CD4-positive, alpha-beta T cell treated with Interleukin-6 for 4 hours (primary cell): Measurements from ENCODE around the gene GRWD1.

Experiments used
- DNase-seq: peaks from one replicate; pipeline ENCODE4 v3.0.0-alpha.2; 2020; ENCODE audit warnings: mixed read lengths

GRWD1 gene

DNA sequence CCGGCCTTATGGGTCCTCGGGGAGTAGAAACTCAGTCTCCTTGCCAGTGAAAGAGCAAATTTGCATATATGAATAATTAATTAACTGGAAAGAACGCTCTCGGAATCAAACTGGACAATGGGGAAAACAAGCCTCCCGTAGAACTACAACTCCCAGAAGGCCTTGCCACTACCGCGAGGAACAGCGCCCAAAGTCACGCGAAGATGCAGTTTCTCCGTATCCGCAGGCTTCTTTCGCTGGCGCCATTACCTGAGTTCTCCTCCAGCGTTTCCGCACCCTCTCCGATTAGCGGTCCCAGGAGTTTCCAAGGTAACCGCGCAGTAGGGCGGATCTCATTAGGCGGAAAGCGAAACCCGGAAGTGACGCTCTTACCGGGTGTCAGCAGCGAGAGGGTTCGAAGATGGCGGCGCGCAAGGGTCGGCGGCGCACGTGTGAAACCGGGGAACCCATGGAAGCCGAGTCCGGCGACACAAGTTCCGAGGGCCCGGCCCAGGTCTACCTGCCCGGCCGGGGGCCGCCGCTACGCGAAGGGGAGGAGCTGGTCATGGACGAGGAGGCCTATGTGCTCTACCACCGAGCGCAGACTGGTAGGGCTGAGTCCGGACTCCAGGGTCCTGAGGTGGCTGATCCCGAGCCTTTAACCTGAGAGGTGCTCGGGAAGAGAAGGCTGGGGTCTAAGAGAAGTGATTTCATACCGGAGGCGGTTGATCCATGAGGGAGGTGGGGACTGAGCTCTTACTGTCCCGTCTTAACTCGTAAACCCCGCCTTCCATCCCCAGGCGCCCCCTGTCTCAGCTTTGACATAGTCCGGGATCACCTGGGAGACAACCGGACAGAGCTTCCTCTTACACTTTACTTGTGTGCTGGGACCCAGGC lies at the start of gene GRWD1:
TSS of gene GRWD1 (plus strand) at position 378 of the 876 bp plus-strand sequence. CDS start at position 401, 23 bp downstream.
- peak; percentile 96 for DNase-seq

DNA sequence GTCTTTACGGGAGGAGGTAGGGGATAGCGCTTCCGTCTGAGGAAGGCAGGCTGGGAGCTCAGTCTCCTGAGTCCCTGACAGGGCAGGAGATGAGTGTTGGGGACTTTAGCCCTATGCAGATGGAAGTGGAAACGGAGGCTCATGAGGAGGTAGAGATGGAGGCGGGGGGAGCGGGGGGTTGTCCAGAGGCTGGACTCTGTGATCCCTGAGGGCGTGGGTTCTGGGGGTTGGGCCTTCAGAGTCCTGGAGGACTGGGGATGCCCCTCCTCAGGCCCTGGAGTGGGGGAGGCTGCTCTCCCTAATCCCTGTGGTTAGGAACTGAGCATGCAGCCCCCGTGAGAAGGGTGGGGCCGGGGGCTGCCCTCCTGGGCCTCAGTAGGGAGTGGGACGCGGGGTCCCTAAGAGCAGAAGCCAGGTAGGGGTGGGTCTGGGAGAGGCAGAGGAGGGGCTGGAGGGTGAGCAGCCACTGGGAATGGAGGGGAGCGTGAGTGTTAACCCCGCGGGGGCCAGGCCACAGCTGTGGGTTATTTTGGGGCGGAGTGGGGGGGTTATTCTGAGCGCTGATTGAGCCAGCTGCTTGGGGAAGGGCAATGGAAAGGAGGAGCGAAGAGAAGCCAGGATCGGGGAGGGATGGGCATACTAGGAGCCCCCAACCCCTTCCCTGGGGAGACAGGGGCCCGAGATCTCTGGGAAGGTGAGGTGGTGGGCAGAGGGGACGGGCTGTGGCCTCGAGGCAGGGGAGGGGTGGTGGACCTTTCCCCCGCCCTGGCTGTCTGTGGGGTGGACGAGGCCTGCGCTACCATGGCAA lies 49.6 kb upstream of the GRWD1 start:
- DNase-seq: no peak

DNA sequence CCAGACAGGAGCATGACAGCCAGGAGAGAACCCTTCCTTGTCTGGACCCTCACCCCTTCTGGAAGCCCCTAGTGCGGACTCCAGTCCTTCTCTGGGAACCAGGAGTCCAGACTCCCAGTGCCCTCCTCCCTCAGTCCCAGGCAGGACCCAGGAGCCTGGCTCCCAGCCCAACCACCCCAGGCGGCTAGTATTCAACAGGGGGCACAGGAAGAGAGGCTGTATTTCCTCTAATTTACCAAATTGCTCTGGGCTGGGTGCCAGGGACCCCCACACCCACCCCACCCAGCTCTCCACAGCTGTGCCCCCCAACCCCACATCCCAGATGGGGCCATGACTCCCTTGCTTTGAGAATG lies 49.0 kb upstream of the GRWD1 start:
- DNase-seq: no peak

DNA sequence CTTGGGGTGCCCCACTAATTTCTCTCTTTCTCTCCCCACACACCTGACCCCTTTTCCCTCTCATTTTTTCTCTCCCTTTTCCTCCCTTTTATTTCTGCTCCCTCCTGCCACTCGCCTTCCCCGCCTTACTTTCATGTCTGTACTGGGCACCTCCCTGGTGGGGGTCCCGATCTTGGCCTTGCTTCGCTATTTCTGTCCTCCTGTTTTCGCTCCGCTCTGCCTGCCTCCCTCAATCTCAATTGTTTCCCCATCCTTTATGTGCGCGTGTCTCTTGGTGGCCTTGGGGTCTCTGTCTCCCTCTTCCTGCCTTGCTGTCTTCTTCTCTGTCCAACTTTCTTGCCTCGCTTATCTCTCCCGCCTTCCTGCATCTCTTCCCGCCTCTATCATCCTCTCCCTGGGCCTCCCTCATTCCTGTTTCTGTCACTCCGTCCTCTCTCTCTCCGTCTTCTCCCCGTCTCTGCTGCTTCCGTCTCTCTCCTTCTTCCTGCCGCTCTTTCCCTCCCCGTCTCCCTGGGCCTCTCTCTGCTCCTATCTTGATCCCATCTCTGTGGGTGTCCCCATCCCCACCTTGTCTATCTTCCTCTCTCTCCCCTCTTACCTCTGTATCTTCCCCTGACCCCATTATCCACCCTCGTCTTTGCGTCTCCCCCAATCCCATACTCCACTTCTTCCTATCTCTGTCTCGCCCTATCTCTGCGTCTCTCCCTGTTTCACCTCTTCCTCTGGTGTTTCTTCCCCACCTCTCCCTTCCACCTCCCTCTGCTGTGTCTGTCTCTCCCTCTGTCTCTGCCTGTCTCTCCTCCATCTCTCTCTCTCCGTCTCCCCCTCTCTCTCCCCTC lies 48.3 kb upstream of the GRWD1 start:
- no peak for DNase-seq

DNA sequence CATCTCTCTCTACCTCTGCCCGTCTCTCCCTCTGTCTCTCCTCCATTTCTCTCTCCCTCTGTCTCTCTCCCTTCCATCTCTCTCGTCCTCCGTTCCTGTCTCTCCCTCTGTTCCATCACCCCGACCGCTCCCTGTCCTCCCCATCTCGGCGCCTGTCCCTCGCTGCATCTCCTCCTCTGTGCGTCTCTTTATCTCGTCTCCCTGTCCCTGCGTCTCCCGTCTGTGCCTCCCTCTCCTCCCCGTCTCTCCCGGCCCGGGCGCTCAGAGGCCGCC lies 47.7 kb upstream of the GRWD1 start:
- DNase-seq: no peak

DNA sequence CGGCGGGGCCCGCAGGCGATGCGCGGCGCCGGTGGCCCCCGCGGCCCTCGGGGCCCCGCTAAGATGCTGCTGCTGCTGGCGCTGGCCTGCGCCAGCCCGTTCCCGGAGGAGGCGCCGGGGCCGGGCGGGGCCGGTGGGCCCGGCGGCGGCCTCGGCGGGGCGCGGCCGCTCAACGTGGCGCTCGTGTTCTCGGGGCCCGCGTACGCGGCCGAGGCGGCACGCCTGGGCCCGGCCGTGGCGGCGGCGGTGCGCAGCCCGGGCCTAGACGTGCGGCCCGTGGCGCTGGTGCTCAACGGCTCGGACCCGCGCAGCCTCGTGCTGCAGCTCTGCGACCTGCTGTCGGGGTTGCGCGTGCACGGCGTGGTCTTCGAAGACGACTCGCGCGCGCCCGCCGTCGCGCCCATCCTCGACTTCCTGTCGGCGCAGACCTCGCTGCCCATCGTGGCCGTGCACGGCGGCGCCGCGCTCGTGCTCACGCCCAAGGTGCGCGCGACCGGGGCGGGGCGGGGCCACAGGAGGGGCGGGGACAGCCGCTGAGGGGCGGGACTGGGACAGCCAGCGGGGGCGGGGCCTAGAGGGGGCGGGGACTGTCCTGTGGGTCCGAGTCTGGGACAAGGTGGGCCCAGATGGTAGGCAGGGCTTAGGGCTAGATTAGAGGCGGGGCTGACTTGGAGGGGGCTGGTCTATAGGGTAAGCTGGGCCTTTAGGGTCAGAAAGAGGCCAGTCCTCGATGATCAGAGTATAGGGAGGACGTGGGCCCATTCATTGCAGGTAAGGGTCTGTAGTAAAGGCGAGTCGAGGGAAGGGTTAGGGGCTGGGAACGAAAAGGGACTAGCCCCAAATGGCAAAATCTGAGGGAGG lies 47.2 kb upstream of the GRWD1 start:
- DNase-seq: peak; percentile 86

DNA sequence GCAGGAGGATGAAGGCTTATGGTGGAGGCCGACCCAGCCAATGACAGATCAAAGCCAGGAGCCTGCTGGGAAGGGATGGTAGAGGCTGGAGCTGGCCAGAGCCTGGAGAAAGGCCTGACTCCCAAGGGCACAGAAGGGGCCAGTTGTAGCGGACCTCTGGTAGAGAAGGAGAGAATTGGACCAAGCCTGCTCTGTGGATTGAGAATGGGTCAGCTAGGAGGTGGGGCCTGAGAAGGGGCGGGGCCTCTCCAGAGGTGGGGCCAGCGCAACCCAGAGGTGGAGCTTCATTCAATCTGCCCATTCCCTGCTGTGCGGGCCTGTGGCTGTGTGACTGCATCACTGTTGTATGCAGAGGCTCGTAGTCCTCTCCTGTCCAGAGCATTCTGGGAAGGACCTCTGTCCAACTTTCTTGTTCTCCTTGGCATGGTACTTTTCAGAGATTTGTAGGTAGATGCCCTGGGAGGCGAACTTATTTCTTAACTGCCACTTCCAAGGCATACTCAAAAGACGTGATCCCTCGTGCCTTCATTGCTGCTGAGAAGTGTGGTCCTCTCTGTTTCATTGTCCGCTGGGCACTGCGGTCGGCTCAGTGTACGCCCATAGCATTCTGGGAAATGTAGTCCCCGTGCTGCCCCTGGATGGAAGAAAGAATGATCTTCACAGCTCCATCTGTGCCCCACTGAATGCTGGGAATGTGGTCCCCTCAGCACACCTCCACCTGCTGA lies 45.6 kb upstream of the GRWD1 start:
- DNase-seq: peak; percentile 38

DNA sequence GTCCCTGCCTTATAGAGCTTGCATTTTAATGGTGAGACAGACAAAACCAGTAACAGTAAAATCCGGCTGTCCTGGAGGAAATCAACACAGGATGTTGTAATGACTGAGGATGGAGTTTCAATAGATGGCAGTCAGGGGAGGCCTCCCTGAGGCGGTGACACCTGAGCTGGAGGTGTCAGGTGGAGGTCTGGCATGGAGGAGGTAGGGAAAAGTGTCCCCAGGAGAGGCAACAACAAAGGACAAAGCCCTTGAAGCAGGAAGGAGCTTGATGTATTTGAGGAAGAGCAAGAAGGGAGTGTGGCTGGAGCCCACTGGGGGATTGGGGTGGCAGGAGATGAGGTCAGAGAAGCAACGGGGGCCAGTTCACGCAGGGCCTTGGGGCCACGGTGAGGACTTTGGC lies 44.5 kb upstream of the GRWD1 start:
- no peak for DNase-seq

DNA sequence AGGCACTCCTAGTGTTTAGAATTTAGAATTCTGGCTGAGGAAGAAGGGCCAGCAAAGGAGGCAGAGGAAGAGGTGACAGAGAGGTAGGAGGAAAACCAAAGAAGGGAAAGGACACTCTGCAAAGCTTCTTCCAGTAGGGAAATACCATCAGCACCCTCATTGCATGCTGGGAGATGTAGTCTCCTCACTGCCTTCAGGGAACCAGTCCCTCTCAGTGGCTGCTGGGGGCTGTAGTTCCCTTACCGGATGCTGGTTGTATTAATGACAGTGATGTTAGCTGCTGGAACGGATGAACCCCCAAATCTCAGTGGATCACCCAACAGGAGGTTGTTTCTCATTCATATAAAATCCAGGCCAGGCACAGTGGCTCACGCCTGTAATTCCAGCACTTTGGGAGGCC lies 42.2 kb upstream of the GRWD1 start:
- peak; percentile 51 for DNase-seq

DNA sequence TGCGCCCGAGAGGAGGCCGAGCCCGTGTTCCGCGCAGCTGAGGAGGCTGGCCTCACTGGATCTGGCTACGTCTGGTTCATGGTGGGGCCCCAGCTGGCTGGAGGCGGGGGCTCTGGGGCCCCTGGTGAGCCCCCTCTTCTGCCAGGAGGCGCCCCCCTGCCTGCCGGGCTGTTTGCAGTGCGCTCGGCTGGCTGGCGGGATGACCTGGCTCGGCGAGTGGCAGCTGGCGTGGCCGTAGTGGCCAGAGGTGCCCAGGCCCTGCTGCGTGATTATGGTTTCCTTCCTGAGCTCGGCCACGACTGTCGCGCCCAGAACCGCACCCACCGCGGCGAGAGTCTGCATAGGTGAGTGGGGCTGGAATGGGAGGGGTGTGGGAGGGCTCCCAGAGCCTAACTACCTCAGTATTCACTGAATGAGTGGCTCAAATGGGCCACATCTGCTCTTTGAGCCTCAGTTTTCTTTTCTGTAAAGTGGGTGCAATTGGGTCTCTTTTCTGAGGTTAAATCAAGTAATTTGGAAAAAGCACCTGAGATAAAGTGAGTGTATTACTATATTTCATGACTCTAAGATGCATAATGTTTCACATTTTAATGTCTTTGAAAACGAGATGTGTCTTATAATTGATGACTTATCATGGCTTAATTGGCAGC lies 40.6 kb upstream of the GRWD1 start:
- DNase-seq: no peak

DNA sequence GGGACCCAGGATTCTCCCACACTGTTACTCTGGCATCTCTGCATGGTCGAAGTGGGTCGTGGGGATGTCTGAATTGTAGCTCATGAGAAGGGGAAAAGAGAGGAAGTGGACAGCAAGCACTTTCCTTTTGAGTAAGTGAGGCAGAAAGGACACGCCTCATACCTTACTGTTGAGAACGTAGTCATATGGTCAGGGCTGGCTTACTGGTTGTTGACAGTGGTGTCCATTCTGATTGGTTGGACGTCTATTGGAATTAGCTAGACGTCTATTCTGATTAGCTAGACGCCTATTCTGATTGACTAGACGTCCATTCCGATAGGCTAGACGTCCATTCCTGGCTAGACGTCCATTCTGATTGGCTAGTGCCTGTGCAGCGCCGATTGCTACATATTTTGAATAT lies 39.9 kb upstream of the GRWD1 start:
- no peak for DNase-seq

DNA sequence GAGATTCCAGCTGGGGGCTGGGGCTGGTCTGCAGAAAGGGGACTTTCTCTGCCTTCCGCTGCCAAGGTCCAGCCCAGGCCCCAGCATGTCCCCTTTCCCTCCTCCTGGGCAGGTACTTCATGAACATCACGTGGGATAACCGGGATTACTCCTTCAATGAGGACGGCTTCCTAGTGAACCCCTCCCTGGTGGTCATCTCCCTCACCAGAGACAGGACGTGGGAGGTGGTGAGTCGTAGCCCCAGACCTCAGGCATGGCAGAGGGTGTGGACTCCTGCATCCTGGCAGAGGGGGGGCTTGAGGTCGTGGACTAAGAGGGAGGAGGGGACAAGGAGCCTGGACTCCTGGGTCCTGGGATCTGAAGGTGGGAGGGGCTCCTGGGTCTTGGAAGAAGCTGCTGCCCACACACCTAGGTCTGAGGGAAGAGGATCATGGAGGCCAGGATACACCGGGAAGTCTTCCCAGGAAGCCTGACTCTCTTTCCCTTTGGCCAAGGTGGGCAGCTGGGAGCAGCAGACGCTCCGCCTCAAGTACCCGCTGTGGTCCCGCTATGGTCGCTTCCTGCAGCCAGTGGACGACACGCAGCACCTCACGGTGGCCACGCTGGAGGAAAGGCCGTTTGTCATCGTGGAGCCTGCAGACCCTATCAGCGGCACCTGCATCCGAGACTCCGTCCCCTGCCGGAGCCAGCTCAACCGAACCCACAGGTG lies 31.8 kb upstream of the GRWD1 start:
- no peak for DNase-seq

DNA sequence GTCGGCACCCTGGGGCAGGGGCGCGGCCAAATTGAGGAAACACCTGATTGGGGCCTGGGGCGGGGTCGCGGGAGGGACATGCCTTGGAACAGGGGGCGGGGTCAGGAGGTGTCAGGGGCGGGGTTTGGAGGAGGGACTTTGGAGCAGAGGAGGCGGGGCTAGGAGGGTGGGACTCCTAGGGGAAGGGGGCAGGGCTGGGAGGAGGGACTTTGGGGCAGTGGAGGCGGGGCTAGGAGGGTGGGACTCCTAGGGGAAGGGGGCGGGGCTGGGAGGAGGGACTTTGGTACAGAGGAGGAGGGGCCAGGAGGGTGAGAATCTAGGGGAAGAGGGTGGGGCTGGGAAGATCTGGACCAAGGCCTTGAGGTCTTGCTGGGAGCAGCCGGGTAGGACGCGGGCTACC lies 30.4 kb upstream of the GRWD1 start:
- peak; percentile 76 for DNase-seq

DNA sequence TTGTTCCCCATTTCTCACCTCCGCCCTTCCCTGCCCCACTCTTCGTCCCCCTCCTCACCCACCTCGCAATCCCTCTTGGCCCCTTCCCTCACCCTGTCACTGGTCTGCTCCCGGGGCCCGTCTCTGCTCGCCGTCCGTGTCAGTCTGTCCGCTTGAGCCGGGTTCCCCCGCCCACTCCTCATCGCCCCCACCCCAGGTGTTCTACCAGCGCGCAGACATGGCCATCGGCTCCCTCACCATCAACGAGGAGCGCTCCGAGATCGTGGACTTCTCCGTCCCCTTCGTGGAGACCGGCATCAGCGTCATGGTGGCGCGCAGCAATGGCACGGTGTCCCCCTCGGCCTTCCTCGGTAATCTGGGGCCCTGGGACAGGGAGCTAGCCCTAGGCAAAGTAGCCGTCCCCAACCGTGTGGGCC lies 30.0 kb upstream of the GRWD1 start:
- DNase-seq: no peak

DNA sequence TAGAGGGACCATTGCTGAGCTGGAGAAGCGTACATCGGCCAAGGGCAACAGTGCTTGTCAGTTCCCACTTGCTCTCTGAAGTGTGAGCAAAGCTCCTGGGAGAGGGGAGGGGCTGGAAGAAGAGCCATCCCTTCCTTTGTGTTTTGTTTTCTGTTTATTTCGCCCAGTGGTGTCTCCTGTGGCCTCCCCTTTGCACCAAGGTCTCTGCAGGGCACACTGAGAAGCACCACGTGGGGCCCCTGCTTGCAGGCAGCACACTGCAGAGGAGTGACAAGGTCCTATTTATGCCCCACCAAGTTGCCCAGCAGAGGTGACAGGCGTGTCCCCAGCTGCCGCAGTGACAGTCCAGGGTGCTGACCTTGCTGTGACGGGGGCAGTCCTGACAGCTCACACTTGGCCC lies 28.4 kb upstream of the GRWD1 start:
- no peak for DNase-seq

DNA sequence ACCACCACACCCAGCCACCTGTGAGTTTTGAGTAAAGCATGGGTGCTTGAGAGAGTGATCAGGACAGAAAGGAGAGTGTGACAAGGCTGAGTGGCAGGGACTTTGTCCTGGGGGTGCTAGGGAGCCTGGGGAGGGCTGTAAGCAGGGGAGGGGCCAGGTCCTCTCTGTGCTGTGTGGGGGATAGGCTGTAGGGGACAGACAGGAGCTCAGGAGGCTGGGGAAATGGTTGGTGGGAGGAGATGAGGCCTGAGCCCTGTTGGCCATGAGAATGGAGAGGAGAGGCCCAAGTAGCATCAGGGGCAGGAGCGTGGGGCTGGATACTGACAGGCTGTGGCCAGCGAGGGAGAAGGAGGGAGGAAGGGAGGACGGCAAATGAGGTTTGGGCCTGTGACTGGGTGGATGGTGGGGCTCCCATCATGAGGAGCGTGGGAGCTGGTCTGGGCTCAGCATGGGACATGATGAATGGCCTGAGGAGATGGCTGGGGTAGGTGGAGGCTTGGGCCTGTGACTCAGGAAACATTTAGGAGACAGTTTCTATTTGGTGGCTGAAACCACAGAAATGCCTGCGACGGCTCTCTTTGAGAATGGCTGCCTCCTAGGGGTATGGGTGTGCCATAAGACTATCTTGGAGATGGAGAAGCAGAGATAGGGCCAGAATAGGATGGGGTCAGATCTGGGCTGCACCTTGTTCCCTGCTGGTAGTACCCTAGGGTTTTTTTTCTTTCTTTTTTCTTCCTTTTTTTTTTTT lies 27.3 kb upstream of the GRWD1 start:
- no peak for DNase-seq

DNA sequence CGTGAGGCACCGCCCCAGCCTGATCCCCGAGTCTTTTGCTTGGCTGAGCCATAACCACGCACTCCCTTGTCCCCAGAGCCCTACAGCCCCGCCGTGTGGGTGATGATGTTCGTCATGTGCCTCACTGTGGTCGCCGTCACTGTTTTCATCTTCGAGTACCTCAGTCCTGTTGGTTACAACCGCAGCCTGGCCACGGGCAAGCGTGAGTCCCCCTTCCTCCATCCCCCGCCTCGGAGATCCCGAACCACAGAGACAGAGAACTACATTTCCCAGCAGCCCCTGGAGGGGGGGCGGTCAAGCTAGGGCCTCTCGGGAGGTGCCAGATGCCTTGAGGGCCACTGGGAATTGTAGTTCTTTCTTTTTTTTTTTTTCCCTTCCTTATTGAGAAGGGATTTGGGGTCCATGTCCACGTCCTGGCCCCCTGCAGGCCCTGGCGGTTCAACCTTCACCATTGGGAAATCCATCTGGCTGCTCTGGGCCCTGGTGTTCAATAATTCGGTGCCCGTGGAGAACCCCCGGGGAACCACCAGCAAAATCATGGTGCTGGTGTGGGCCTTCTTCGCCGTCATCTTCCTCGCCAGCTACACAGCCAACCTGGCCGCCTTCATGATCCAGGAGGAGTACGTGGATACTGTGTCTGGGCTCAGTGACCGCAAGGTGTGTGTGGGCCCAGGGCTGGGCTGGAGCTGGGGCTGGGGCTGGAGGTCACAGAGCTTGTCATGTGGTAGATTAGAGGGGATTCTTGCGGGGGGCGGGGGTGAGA lies 26.4 kb upstream of the GRWD1 start:
- peak; percentile 76 for DNase-seq

DNA sequence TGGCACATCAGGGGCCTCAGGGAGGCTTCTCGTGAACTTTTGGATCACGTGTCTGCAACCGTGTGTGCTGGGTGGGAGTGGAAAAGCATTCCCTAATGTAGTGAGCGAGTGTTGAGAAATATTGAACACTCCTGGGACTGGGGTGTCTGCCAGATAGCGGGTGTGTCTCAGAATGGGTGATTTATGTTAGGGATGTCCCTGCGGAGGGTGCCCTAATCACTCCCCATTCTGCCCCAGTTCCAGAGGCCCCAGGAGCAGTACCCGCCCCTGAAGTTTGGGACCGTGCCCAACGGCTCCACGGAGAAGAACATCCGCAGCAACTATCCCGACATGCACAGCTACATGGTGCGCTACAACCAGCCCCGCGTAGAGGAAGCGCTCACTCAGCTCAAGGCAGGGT lies 24.2 kb upstream of the GRWD1 start:
- DNase-seq: no peak

DNA sequence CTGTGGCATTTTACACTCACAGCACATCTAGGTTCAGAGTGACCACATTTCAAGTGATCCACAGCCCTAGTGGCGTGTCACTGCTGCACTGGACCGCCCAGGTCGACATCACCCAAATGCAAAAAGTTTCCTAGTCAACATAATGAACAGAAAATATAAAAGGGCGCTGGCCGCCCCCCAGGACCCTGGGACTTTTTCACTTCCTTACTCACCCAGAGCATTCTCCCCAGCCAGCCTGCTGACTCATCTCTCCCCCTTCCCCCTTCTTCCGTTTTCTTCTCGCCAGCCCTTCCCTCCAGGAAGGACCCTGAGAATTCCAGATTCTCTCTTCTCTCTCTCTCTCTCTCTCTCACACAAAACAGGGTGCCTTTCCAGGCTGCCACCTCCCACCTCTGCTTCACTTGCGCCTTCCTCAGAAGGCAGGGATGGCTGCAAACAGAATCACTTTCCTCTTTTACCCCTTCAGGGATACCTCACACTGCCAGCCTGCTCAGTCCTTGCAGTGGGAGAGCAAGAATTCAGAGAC lies 21.0 kb upstream of the GRWD1 start:
- DNase-seq: no peak
